Common myeloid progenitor, CD34-positive (primary cell): ENCODE data around the gene INHBA.

Experiments used
- CTCF ChIA-PET: fragments of 350-600 bp; sonication (Branson Sonifier 250); formaldehyde crosslinking; loops from one replicate; lab custom pipeline; 2021; ENCODE audit warnings: antibody characterized with exemption; lab: Charles Lee
- POLR2A ChIA-PET: fragments of 350-600 bp; sonication (Branson Sonifier 250); formaldehyde crosslinking; loops from one replicate; lab custom pipeline; 2021; ENCODE audit warnings: antibody characterized with exemption; lab: Charles Lee
- DNase-seq, 3 donors: peaks; one replicate each; pipeline versions ENCODE4 v3.0.0 to v3.0.0-alpha.2; 2013
- H3K27ac ChIP-seq, 2 experiments: 1 replicate in 1 of 2; 2 replicates in 1 of 2; pipeline ENCODE4 v1.7.0; 2013; ENCODE audit warnings: inconsistent platforms in 2 of 2, low read length in 2 of 2, mild to moderate bottlenecking in 2 of 2, low read depth in 1 of 2, moderate library complexity in 1 of 2; ENCODE audit not compliant: severe bottlenecking in 2 of 2, insufficient read depth in 1 of 2, poor library complexity in 1 of 2
- H3K27me3 ChIP-seq, 5 experiments: replicated peaks in 2 of 5; 1 replicate in 3 of 5; 2 replicates in 2 of 5; pipeline versions ENCODE4 v1.6.1 to v1.7.0; 2013; ENCODE audit warnings: low read length in 4 of 5, mild to moderate bottlenecking in 2 of 5, moderate library complexity in 2 of 5, inconsistent platforms in 1 of 5; ENCODE audit not compliant: insufficient read depth in 5 of 5, control insufficient read depth in 4 of 5
- H3K36me3 ChIP-seq, 4 experiments: 1 replicate in 2 of 4; 2 replicates in 2 of 4; pipeline versions ENCODE4 v1.6.1 to v1.7.0; 2013; ENCODE audit warnings: low read length in 3 of 4, control low read depth in 1 of 4, mild to moderate bottlenecking in 1 of 4; ENCODE audit not compliant: control insufficient read depth in 4 of 4, insufficient read depth in 4 of 4
- H3K4me1 ChIP-seq, 4 experiments: 1 replicate in 3 of 4; 2 replicates in 1 of 4; pipeline versions ENCODE4 v1.6.1 to v1.7.1; 2013; ENCODE audit warnings: low read length in 3 of 4, mild to moderate bottlenecking in 3 of 4, control low read depth in 1 of 4, inconsistent platforms in 1 of 4, moderate library complexity in 1 of 4; ENCODE audit not compliant: control insufficient read depth in 4 of 4, insufficient read depth in 4 of 4; ENCODE audit errors: control extremely low read depth in 1 of 4
- H3K4me3 ChIP-seq, 7 experiments: 1 replicate in 4 of 7; 2 replicates in 3 of 7; pipeline versions ENCODE4 v1.5.1 to v1.7.0; 2013; ENCODE audit warnings: mild to moderate bottlenecking in 7 of 7, low read length in 6 of 7, moderate library complexity in 6 of 7, inconsistent platforms in 2 of 7, low read depth in 2 of 7, control low read depth in 1 of 7; ENCODE audit not compliant: insufficient read depth in 4 of 7, control insufficient read depth in 1 of 7; ENCODE audit errors: extremely low read depth in 1 of 7
- H3K9me3 ChIP-seq, 5 experiments: 1 replicate in 4 of 5; 2 replicates in 1 of 5; pipeline versions ENCODE4 v1.6.1 to v1.7.1; 2013; ENCODE audit warnings: low read length in 4 of 5, mild to moderate bottlenecking in 2 of 5, inconsistent platforms in 1 of 5, low read depth in 1 of 5, moderate library complexity in 1 of 5; ENCODE audit not compliant: control insufficient read depth in 4 of 5, insufficient read depth in 2 of 5; ENCODE audit errors: control extremely low read depth in 1 of 5
- WGBS: methylation state at CpG from one replicate; pipeline ENCODE4 v1.1.5; 2013; ENCODE audit not compliant: insufficient coverage; 5-methylcytosine and 5-hydroxymethylcytosine counted together

INHBA gene

DNA sequence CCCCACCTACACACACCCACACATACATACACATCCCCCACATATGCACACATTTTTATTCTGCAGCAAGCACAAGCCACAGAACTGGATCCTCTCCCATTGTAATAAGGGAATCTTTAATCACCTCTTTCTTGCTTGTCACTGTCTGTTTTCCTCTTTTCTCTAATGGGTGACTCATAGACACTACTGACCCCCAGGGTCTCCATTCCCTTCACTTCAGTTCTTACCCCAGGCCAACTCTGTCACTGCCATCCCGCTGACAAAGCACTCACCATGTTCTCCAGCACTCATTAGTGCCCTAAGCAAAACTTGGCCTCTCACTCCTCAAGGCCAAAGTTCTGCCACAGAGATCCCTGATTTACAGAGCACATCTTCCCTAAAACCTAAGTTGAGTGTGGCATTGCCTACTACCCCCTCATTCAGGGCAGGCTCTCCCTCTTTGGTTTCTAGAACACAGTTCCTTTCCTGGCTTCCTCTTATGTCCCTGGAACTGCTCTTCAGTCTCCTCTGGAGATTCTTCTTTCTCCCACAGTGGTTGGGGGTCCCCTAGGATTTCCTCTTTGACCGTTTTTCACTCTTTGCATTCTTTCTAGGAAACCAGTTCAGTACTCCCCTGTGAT lies 39.6 kb upstream of the INHBA start:
- WGBS, result 100% methylated on average over 1 of the region's 2 CpGs
- no peaks in the 10 kb centered on the region for H3K36me3 ChIP-seq
- DNase-seq, result no peak
- POLR2A ChIA-PET, result no interaction called here
- CTCF ChIA-PET, result no interaction called here
- no peaks in the 10 kb centered on the region for H3K27me3 ChIP-seq
- H3K4me1 ChIP-seq, result peaks cover 0 to 10% (median 4%) of the 10 kb centered on the region in 4 experiments
- H3K4me3 ChIP-seq, result no peak overlapping the region
- H3K9me3 ChIP-seq, result peaks cover 2 to 21% (median 16%) of the 10 kb centered on the region in 5 experiments
- H3K27ac ChIP-seq, result no peak overlapping the region

GRCh38 chr7:41738806-41739205 lies 35.9 kb upstream of the INHBA start:
- CTCF ChIA-PET, result no interaction called here
- H3K4me3 ChIP-seq, result no peak overlapping the region
- H3K27me3 ChIP-seq, result no peaks in the 10 kb centered on the region
- peaks cover 2 to 19% (median 16%) of the 10 kb centered on the region in 5 experiments for H3K9me3 ChIP-seq
- 73% methylated on average over 2 of the region's 3 CpGs for WGBS
- peak in 1 of 3 donors; percentile 31 for DNase-seq
- no peak overlapping the region for H3K27ac ChIP-seq
- H3K4me1 ChIP-seq, result peaks cover 0 to 25% (median 9%) of the 10 kb centered on the region in 4 experiments
- POLR2A ChIA-PET, result no interaction called here
- no peaks in the 10 kb centered on the region for H3K36me3 ChIP-seq

DNA sequence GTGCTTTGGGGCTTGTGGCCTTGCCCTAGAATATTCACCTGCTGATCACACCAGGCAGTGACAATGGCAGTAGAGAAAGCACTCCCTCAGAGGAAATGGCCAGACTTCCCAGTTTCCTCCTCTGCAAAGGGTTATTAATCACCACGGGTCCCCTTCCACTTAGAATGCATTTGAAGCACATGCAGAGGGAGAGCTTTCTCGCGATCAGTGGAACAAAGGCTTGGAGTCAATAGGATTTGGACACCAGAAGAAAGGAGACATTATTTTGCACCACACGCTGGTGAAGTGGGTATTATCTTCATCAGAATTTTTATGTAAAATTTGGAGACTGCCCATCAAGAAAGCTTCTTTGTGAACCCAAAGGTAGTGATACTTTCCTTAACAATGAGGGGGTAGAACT lies 35.4 kb upstream of the INHBA start:
- WGBS, result 75% methylated on average over 4 of the region's 4 CpGs
- DNase-seq, result no peak
- Histone ChIP-seq H3K4me3 (no peak overlapping the region), H3K27me3 (no peaks in the 10 kb centered on the region), H3K4me1 (peaks cover 0 to 29% (median 11%) of the 10 kb centered on the region in 4 experiments), H3K27ac (no peak overlapping the region), H3K9me3 (peaks cover 2 to 19% (median 16%) of the 10 kb centered on the region in 5 experiments), H3K36me3 (no peaks in the 10 kb centered on the region)
- ChIA-PET CTCF (no interaction called here), POLR2A (no interaction called here)

DNA sequence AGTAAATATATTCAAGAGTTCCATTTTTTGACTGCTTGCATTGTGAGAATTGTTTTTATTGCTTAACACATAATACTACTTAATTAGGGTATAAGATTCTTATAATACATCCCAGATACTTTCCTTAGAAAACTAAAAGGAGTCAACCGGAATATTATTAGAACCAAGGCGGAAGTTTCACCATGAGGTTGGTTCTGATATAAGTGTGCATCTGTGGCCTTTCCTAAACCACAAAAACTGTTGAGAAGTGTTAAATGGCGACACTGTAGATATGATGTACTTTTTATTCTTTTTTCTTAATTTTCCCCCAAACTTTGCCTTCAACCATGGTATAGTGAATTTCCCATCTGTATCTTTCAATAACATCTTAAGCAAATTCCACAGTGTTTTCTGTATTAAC lies 32.3 kb upstream of the INHBA start:
- peak in 2 of 3 donors; percentile 70 to 82 for DNase-seq
- H3K27ac ChIP-seq, result no peak overlapping the region
- WGBS, result no CpG with 5 or more reads among the region's 3 CpGs
- no peaks in the 10 kb centered on the region for H3K36me3 ChIP-seq
- H3K9me3 ChIP-seq, result no peaks in the 10 kb centered on the region
- H3K4me1 ChIP-seq, result peaks cover 8 to 58% (median 20%) of the 10 kb centered on the region in 4 experiments
- POLR2A ChIA-PET, result no interaction called here
- no peak overlapping the region for H3K4me3 ChIP-seq
- H3K27me3 ChIP-seq, result no peaks in the 10 kb centered on the region
- CTCF ChIA-PET, result interaction anchor here (0.6 kb wide), 1 partner anchor 117 kb away, joined by 7 read pairs; no protein-coding TSS in a partner anchor

DNA sequence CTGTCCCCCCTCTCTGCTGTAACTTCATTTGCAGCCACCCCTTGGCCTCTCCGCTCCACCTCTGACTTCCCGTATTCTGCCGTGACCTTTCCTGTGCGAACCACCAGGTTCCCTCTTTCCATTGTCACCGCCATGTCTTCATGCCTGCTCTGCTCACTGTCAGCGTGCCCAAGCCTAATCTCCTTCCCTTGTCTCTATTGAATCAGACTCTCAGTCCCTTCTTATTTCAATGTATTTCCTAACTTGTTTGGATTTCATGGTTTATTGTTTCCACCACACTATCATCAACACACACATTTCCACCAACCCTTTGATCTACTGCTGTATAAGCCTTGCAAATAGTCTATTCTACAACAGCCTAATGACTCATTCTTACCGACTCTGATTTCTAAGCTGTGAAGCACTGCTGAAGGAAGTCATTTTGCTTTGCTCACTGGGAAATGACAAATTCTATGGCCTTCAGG lies 30.0 kb upstream of the INHBA start:
- 48% methylated on average over 7 of the region's 7 CpGs for WGBS
- DNase-seq, result peak in 2 of 3 donors; percentile 27 to 52
- H3K4me1 ChIP-seq, result peaks cover 8 to 51% (median 15%) of the 10 kb centered on the region in 4 experiments
- no peak overlapping the region for H3K27ac ChIP-seq
- peak overlapping the region in 3 of 7 experiments; percentile 11 to 50 (median 13) for H3K4me3 ChIP-seq
- H3K27me3 ChIP-seq, result no peaks in the 10 kb centered on the region
- ChIA-PET CTCF (interaction anchor here (0.6 to 1.5 kb wide), 8 partner anchors 15 to 1608 kb away, joined by 3 to 6 read pairs (median 3); no protein-coding TSS in a partner anchor), POLR2A (interaction anchor here (0.9 kb wide), 1 partner anchor 129 kb away, joined by 3 read pairs; no protein-coding TSS in a partner anchor)
- peaks cover 0 to 2% (median 0%) of the 10 kb centered on the region in 5 experiments for H3K9me3 ChIP-seq
- no peaks in the 10 kb centered on the region for H3K36me3 ChIP-seq

GRCh38 chr7:41732436-41732785 lies 29.5 kb upstream of the INHBA start:
- Histone ChIP-seq H3K9me3 (peaks cover 0 to 2% (median 0%) of the 10 kb centered on the region in 5 experiments), H3K27ac (no peak overlapping the region), H3K27me3 (no peaks in the 10 kb centered on the region), H3K4me3 (peak overlapping the region in 3 of 7 experiments; percentile 11 to 50 (median 13)), H3K36me3 (no peaks in the 10 kb centered on the region), H3K4me1 (peaks cover 8 to 51% (median 15%) of the 10 kb centered on the region in 4 experiments)
- 60% methylated on average over 1 of the region's 3 CpGs for WGBS
- ChIA-PET POLR2A (interaction anchor here (0.9 kb wide), 1 partner anchor 129 kb away, joined by 3 read pairs; no protein-coding TSS in a partner anchor), CTCF (interaction anchor here (0.6 to 1.5 kb wide), 8 partner anchors 16 to 1607 kb away, joined by 3 to 6 read pairs (median 3); no protein-coding TSS in a partner anchor)
- DNase-seq, result peak in 2 of 3 donors; percentile 51 to 70
